OCI-LY1 (cell line): ENCODE results near the gene ZNF726.

Experiments used
- CTCF ChIP-seq: fragments of 200-600 bp; sonication (generic), shearing (Covaris generic); IDR thresholded peaks from 2 replicates; pipeline ENCODE4 v1.5.1; 2017; ENCODE audit warnings: mild to moderate bottlenecking, antibody characterized with exemption, low read length, moderate library complexity, mixed read lengths
- EZH2 ChIP-seq: fragments of 200-600 bp; sonication (generic), shearing (Covaris generic); IDR thresholded peaks from 2 replicates; pipeline ENCODE4 v1.8.0; 2017; ENCODE audit warnings: borderline replicate concordance, mixed run types, mild to moderate bottlenecking, antibody characterized with exemption, low read length, moderate library complexity, mixed read lengths

- TF ChIP-seq CTCF, result no peak
- TF ChIP-seq EZH2, result no peak
These were observed 67.2 kb downstream of the ZNF726 start for GRCh38 chr19:23981863-23982262.
